Ishikawa (cell line): Measurements from ENCODE around the gene C5orf63.

Experiments used
- CEBPB ChIP-seq: IDR thresholded peaks from 2 replicates; pipeline ENCODE4 v1.6.1; 2012
- CREB1 ChIP-seq: IDR thresholded peaks from 2 replicates; pipeline ENCODE4 v1.6.1; 2012; ENCODE audit warnings: low read depth
- EGR1 ChIP-seq: IDR thresholded peaks from 2 replicates; pipeline ENCODE4 v1.6.1; 2012
- EP300 ChIP-seq: IDR thresholded peaks from 2 replicates; pipeline ENCODE4 v1.6.1; 2012; ENCODE audit warnings: borderline replicate concordance
- FOXM1 ChIP-seq: IDR thresholded peaks from 2 replicates; pipeline ENCODE4 v1.6.1; 2012; ENCODE audit warnings: low read depth, borderline replicate concordance
- MAX ChIP-seq: IDR thresholded peaks from 2 replicates; pipeline ENCODE4 v1.6.1; 2012
- NFIC ChIP-seq: IDR thresholded peaks from 2 replicates; pipeline ENCODE4 v1.6.1; 2012
- RAD21 ChIP-seq: IDR thresholded peaks from 2 replicates; pipeline ENCODE4 v1.6.1; 2012; ENCODE audit warnings: low read depth
- REST ChIP-seq: IDR thresholded peaks from 2 replicates; pipeline ENCODE4 v1.6.1; 2012; ENCODE audit warnings: low read depth, mild to moderate bottlenecking
- TAF1 ChIP-seq: IDR thresholded peaks from 2 replicates; pipeline ENCODE4 v1.6.1; 2012; ENCODE audit warnings: low read depth, mild to moderate bottlenecking
- TCF12 ChIP-seq: IDR thresholded peaks from 2 replicates; pipeline ENCODE4 v1.6.1; 2012; ENCODE audit warnings: low read depth
- TEAD4 ChIP-seq: IDR thresholded peaks from 2 replicates; pipeline ENCODE4 v1.6.1; 2012
- USF1 ChIP-seq: IDR thresholded peaks from 2 replicates; pipeline ENCODE4 v1.6.1; 2012
- YY1 ChIP-seq: IDR thresholded peaks from 2 replicates; pipeline ENCODE4 v1.6.1; 2012; ENCODE audit warnings: low read depth

GRCh38 chr5:127051591-127051990 lies 21.7 kb downstream of the C5orf63 start:
- TF ChIP-seq YY1 (no peak), EP300 (no peak), FOXM1 (no peak), REST (no peak), RAD21 (no peak), MAX (no peak), CEBPB (no peak), EGR1 (no peak), TAF1 (no peak), TCF12 (no peak), CREB1 (no peak), NFIC (no peak), USF1 (no peak), TEAD4 (no peak)
